Lower leg skin (tissue), 3 donors: ENCODE measurements around the gene FAM170B.

Experiments used
- POLR2A ChIP-seq, 2 donors: fragments of 450-650 bp; IDR thresholded peaks; one replicate each; pipeline ENCODE4 v1.6.1; 2016 to 2017; ENCODE audit warnings: antibody characterized with exemption in 2 of 2, mild to moderate bottlenecking in 1 of 2, moderate library complexity in 1 of 2
- TF ChIP-seq, protein P1 (sequence below), 3 donors: fragments of 450-650 bp; IDR thresholded peaks; one replicate each; pipeline ENCODE4 v1.5.1; 2016; ENCODE audit warnings: antibody characterized with exemption in 3 of 3, mild to moderate bottlenecking in 3 of 3, moderate library complexity in 2 of 3

DNA sequence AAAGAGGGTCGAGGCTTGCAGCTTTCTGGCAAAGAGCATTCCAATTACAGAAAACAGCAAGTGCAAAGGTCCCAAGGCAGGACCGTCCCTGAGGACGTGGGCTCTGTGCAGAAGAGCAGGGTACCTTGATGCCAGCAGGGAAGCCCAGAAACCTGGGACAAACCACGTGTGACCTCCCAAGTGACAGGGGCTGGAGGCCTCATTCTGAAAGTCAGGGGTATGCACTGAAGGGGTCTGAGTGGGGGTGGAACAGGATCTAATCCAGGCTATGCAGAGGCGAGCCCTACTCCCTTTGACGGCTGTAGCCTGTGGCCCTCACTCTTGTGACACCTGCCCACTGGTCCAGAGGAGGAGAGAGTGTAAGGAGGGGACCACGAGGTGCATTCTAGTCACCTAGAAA is 31.4 kb upstream of the FAM170B start:
- TF ChIP-seq, protein P1, sequence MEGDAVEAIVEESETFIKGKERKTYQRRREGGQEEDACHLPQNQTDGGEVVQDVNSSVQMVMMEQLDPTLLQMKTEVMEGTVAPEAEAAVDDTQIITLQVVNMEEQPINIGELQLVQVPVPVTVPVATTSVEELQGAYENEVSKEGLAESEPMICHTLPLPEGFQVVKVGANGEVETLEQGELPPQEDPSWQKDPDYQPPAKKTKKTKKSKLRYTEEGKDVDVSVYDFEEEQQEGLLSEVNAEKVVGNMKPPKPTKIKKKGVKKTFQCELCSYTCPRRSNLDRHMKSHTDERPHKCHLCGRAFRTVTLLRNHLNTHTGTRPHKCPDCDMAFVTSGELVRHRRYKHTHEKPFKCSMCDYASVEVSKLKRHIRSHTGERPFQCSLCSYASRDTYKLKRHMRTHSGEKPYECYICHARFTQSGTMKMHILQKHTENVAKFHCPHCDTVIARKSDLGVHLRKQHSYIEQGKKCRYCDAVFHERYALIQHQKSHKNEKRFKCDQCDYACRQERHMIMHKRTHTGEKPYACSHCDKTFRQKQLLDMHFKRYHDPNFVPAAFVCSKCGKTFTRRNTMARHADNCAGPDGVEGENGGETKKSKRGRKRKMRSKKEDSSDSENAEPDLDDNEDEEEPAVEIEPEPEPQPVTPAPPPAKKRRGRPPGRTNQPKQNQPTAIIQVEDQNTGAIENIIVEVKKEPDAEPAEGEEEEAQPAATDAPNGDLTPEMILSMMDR (IDR thresholded peaks at IDR 0.05) = no peak
- no peak for TF ChIP-seq POLR2A (IDR thresholded peaks at IDR 0.05)
